Calu3 (cell line): ENCODE measurements around the gene CBL. TPM values are rescaled to one million over a fixed set of nuclear protein-coding genes. Genes with fewer than 3 reads are reported as not detected.

Experiments
- BruUV-seq: library from RNA; stranded (reverse); fragments of 400-500 nt; replicated peaks from 2 replicates; lab custom pipeline; 2021; lab: Mats Ljungman, UMichigan
- CTCF ChIA-PET: fragments of 300-600 bp; sonication (Branson Sonifier 250); formaldehyde crosslinking; loops from one replicate; lab custom pipeline; 2022; ENCODE audit warnings: antibody characterized with exemption; lab: Charles Lee
- DNase-seq: peaks from one replicate; pipeline ENCODE4 v3.0.0; 2022
- H3K27ac Mint-ChIP-seq: one replicate; pipeline ENCODE4 v1.8.0; 2022; ENCODE audit warnings: mixed read lengths; ENCODE audit not compliant: unreplicated experiment
- H3K27me3 Mint-ChIP-seq: one replicate; pipeline ENCODE4 v1.8.0; 2022; ENCODE audit warnings: mixed read lengths; ENCODE audit not compliant: unreplicated experiment
- H3K36me3 Mint-ChIP-seq: one replicate; pipeline ENCODE4 v1.8.0; 2022; ENCODE audit warnings: mild to moderate bottlenecking, moderate library complexity, mixed read lengths; ENCODE audit not compliant: insufficient read depth, unreplicated experiment
- H3K4me1 Mint-ChIP-seq: one replicate; pipeline ENCODE4 v1.8.0; 2022; ENCODE audit warnings: mild to moderate bottlenecking, low read depth, mixed read lengths; ENCODE audit not compliant: unreplicated experiment
- H3K4me3 Mint-ChIP-seq: one replicate; pipeline ENCODE4 v1.8.0; 2022; ENCODE audit warnings: mild to moderate bottlenecking, low read depth, moderate library complexity, mixed read lengths; ENCODE audit not compliant: unreplicated experiment
- H3K9me3 Mint-ChIP-seq: one replicate; pipeline ENCODE4 v1.8.0; 2022; ENCODE audit warnings: low read depth, mixed read lengths; ENCODE audit not compliant: unreplicated experiment
- CTCF ChIP-seq: fragments of 200-600 bp; IDR thresholded peaks from one replicate; pipeline ENCODE4 v1.8.0; 2022; ENCODE audit warnings: antibody characterized with exemption; ENCODE audit not compliant: unreplicated experiment
- intact Hi-C: fragments of 100-400 bp; cut with micrococcal nuclease; formaldehyde crosslinking; loops from one replicate; pipeline ENCODE4 v1.10.0; 2022; ENCODE audit not compliant: unreplicated experiment
- total RNA-seq: library from RNA; stranded (reverse); gene quantifications from 2 replicates; pipeline ENCODE4 v1.2.3, GENCODE V29; 2022

The CBL gene
- total RNA-seq, 1 experiment from 2014 or later: 15.9 TPM

GRCh38 chr11:119168471-119169281 is 37.5 kb upstream of the CBL start, which contains the start of gene NLRX1:
Gene NLRX1 (plus strand): TSS chr11:119168725. CDS start chr11:119171404, 2,679 bp downstream.
- Mint-ChIP-seq H3K4me3 (peak within 1 kb of the TSS; percentile 69), H3K36me3 (peaks cover 15% of the 10 kb centered on the region), H3K9me3 (no peaks in the 10 kb centered on the region), H3K4me1 (no peaks in the 10 kb centered on the region), H3K27ac (peak within 1 kb of the TSS; percentile 54), H3K27me3 (no peaks in the 10 kb centered on the region)
- no TSS peak for BruUV-seq
- CTCF ChIA-PET: interaction anchor here (0.7 to 1.0 kb wide), 5 partner anchors 9 to 126 kb away, joined by 3 to 6 read pairs (median 4); partner anchors contain the start of gene ABCG4
- peak; percentile 48 for TF ChIP-seq CTCF
- DNase-seq: peak; percentile 81
- intact Hi-C loops: no loop called here

- no peaks in the 10 kb centered on the region for H3K4me1 Mint-ChIP-seq
- TF ChIP-seq CTCF: no peak
- H3K27me3 Mint-ChIP-seq: no peaks in the 10 kb centered on the region
- intact Hi-C loops: no loop called here
- H3K9me3 Mint-ChIP-seq: no peaks in the 10 kb centered on the region
- H3K27ac Mint-ChIP-seq: peak overlapping the region; percentile 54
- peaks cover 15% of the 10 kb centered on the region for H3K36me3 Mint-ChIP-seq
- H3K4me3 Mint-ChIP-seq: peak overlapping the region; percentile 69
- peak; percentile 40 for DNase-seq
- CTCF ChIA-PET: interaction anchor here (0.7 to 1.0 kb wide), 5 partner anchors 10 to 126 kb away, joined by 3 to 6 read pairs (median 4); partner anchors contain the start of gene ABCG4
- BruUV-seq: no TSS peak
These were observed 36.8 kb upstream of the CBL start for GRCh38 chr11:119169282-119169719.

GRCh38 chr11:119172513-119172912 is 33.6 kb upstream of the CBL start:
- CTCF ChIA-PET: no interaction called here
- intact Hi-C loops: no loop called here
- H3K27ac Mint-ChIP-seq: no peak overlapping the region
- H3K36me3 Mint-ChIP-seq: peaks cover 15% of the 10 kb centered on the region
- TF ChIP-seq CTCF: no peak
- no peaks in the 10 kb centered on the region for H3K4me1 Mint-ChIP-seq
- H3K4me3 Mint-ChIP-seq: no peak overlapping the region
- BruUV-seq: no TSS peak
- DNase-seq: no peak
- H3K27me3 Mint-ChIP-seq: no peaks in the 10 kb centered on the region
- no peaks in the 10 kb centered on the region for H3K9me3 Mint-ChIP-seq

- Mint-ChIP-seq H3K4me3 (no peak overlapping the region), H3K4me1 (no peaks in the 10 kb centered on the region), H3K27me3 (no peaks in the 10 kb centered on the region), H3K9me3 (no peaks in the 10 kb centered on the region), H3K27ac (no peak overlapping the region), H3K36me3 (peaks cover 8% of the 10 kb centered on the region)
- TF ChIP-seq CTCF: no peak
- no peak for DNase-seq
- CTCF ChIA-PET: no interaction called here
- intact Hi-C loops: no loop called here
- no TSS peak for BruUV-seq
These were observed 32.7 kb upstream of the CBL start for GRCh38 chr11:119173453-119173852.
